ENCODE measurements around the gene FBRS.

The FBRS gene

GRCh38 chr16:30697264-30698138, 39.3 kb downstream of the FBRS start (continued):
- no peak for TF ChIP-seq PRDM2 (tag by site-specific recombination; IDR thresholded peaks at IDR 0.05; ENCODE audit: borderline replicate concordance)
- TF ChIP-seq ZBTB48 (tag by site-specific recombination; IDR thresholded peaks at IDR 0.05): 0 out of 2 replicates have a peak, but pooled peaks have one; percentile 9
- TF ChIP-seq HOXA7 (CRISPR knock-in tag; IDR thresholded peaks at IDR 0.05; ENCODE audit: borderline replicate concordance): no peak
- TF ChIP-seq, protein P1, sequence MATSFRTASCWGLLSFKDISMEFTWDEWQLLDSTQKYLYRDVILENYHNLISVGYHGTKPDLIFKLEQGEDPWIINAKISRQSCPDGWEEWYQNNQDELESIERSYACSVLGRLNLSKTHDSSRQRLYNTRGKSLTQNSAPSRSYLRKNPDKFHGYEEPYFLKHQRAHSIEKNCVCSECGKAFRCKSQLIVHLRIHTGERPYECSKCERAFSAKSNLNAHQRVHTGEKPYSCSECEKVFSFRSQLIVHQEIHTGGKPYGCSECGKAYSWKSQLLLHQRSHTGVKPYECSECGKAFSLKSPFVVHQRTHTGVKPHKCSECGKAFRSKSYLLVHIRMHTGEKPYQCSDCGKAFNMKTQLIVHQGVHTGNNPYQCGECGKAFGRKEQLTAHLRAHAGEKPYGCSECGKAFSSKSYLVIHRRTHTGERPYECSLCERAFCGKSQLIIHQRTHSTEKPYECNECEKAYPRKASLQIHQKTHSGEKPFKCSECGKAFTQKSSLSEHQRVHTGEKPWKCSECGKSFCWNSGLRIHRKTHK (tag by site-specific recombination; IDR thresholded peaks at IDR 0.05): no peak
- TF ChIP-seq ZNF623 (tag by site-specific recombination; IDR thresholded peaks at IDR 0.05): no peak
- no peak for TF ChIP-seq SCRT1 (tag by site-specific recombination; IDR thresholded peaks at IDR 0.05; ENCODE audit: borderline replicate concordance)
- no peak for TF ChIP-seq ZNF155 (tag by site-specific recombination; IDR thresholded peaks at IDR 0.05)
- TF ChIP-seq ZNF529 (tag by site-specific recombination; IDR thresholded peaks at IDR 0.05; ENCODE audit: insufficient replicate concordance): no peak
- TF ChIP-seq ZNF76 (tag by site-specific recombination; IDR thresholded peaks at IDR 0.05; ENCODE audit: borderline replicate concordance, low read depth): peak; percentile 98
- no peak for TF ChIP-seq GLI4 (tag by site-specific recombination; IDR thresholded peaks at IDR 0.05)
- no peak for TF ChIP-seq ZNF280D (tag by site-specific recombination; IDR thresholded peaks at IDR 0.05)

DNA sequence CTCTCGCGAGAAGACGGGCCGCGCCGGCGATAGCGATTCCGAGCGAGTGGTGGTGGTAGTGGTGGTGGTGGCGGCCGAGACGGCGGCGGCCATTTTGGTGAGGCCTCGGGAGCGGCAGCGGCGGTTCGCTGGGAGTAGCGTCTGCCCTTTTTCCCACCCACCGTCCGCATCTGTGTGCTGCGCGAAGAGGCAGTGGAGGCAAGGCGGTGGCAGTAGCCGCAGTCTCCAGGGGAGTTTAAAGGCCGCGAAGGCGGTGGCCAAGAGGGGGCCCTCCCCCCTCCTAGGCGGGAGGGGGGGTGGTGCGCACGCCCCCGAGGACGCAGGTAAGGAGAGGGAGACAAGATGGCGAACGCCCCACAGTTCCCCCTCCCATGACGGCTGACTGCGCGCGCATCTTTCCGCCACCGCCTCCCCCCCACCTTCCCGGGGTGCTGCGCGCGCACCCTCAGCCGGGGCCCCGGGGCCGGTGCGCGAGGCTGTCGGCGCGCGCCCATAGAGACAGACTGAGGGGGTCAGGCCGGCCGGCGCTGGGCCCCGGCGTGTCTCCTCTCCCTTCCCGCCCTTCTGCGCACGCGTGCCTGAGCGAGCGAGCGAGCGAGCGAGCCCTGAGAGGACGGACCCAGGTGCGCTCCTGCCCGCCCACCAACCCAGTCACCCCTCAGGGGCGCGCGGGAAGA, 40.0 kb downstream of the FBRS start:
- Histone ChIP-seq H3K9me3 (ENCODE audit: control insufficient read depth, insufficient read depth, low read depth, low read length) (no peaks in the 10 kb centered on the region), H3K4me3 (ENCODE audit: low read depth, low read length) (peak overlapping the region; percentile 98), H3K27ac (ENCODE audit: extremely low read depth, low read depth, low read length) (peak overlapping the region; percentile 100), H3K4me1 (ENCODE audit: control insufficient read depth, insufficient read depth, low read length) (no peaks in the 10 kb centered on the region; the same call in 1 of the 2 replicates), H3K36me3 (ENCODE audit: control insufficient read depth in 2 of 2, insufficient read depth in 1 of 2, low read length in 2 of 2) (peaks cover 19 to 34% of the 10 kb centered on the region in 2 experiments; a peak in 2 of 3 replicates)
- ChIA-PET CTCF (interaction anchor here (0.6 to 5.8 kb wide), 7 partner anchors 10 to 48 kb away, joined by 3 to 43 read pairs (median 4); partner anchors contain the start of genes FBRS and PRR14), POLR2A (interaction anchor here (0.6 to 3.6 kb wide), 16 partner anchors 15 to 633 kb away, joined by 3 to 29 read pairs (median 4); partner anchors contain the start of genes ALDOA, FBRS, PHKG2 and ZNF629)
- peak; percentile 96 for TF ChIP-seq ZNF391 (tag by site-specific recombination; IDR thresholded peaks at IDR 0.05; ENCODE audit: borderline replicate concordance, low read depth)
- peak; percentile 89 for TF ChIP-seq ZNF596 (tag by site-specific recombination; IDR thresholded peaks at IDR 0.05)
- no peak for TF ChIP-seq ZNF658 (tag by site-specific recombination; IDR thresholded peaks at IDR 0.05)
- no peak for TF ChIP-seq ZNF248 (tag by site-specific recombination; IDR thresholded peaks at IDR 0.05)
- no peak for TF ChIP-seq ZNF555 (tag by site-specific recombination; conservative IDR thresholded peaks at IDR 0.05)
- TF ChIP-seq ZNF24 (tag by site-specific recombination; IDR thresholded peaks at IDR 0.05): peak; percentile 98
- TF ChIP-seq ZNF175 (tag by site-specific recombination; IDR thresholded peaks at IDR 0.05): no peak
- peak; percentile 93 for TF ChIP-seq ZNF629 (tag by site-specific recombination; IDR thresholded peaks at IDR 0.05)
- TF ChIP-seq, protein P2, sequence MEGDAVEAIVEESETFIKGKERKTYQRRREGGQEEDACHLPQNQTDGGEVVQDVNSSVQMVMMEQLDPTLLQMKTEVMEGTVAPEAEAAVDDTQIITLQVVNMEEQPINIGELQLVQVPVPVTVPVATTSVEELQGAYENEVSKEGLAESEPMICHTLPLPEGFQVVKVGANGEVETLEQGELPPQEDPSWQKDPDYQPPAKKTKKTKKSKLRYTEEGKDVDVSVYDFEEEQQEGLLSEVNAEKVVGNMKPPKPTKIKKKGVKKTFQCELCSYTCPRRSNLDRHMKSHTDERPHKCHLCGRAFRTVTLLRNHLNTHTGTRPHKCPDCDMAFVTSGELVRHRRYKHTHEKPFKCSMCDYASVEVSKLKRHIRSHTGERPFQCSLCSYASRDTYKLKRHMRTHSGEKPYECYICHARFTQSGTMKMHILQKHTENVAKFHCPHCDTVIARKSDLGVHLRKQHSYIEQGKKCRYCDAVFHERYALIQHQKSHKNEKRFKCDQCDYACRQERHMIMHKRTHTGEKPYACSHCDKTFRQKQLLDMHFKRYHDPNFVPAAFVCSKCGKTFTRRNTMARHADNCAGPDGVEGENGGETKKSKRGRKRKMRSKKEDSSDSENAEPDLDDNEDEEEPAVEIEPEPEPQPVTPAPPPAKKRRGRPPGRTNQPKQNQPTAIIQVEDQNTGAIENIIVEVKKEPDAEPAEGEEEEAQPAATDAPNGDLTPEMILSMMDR (tag by site-specific recombination; IDR thresholded peaks at IDR 0.05): peak; percentile 89
- no peak for TF ChIP-seq ZNF114 (tag by site-specific recombination; IDR thresholded peaks at IDR 0.05)
- peak; percentile 93 for TF ChIP-seq ZNF660 (tag by site-specific recombination; IDR thresholded peaks at IDR 0.05)

All from HEK293 (cell line).